Measurements from ENCODE around the gene NMT1.

NMT1 gene

GRCh38 chr17:45139533-45139920, 78.4 kb downstream of the NMT1 start:
- Mint-ChIP-seq H3K27ac (no peak overlapping the region), H3K4me3 (peak overlapping the region in 1 of 3 experiments; percentile 24), H3K36me3 (ENCODE audit: low read depth) (no peaks in the 10 kb centered on the region), H3K27me3 (ENCODE audit: low read depth) (no peaks in the 10 kb centered on the region), H3K9me3 (peaks cover 2% of the 10 kb centered on the region), H3K4me1 (peaks cover 11% of the 10 kb centered on the region)
- TF ChIP-seq CTCF (IDR thresholded peaks at IDR 0.05; ENCODE audit: unreplicated experiment in 3 of 3), result no peak

- Mint-ChIP-seq H3K4me3 (peak overlapping the region in 2 of 3 experiments; percentile 77 to 80), H3K9me3 (no peaks in the 10 kb centered on the region), H3K27me3 (ENCODE audit: low read depth) (no peaks in the 10 kb centered on the region), H3K4me1 (peaks cover 28% of the 10 kb centered on the region), H3K36me3 (ENCODE audit: low read depth) (no peaks in the 10 kb centered on the region), H3K27ac (peak overlapping the region; percentile 90 to 95 (median 93))
- TF ChIP-seq CTCF (IDR thresholded peaks at IDR 0.05; ENCODE audit: unreplicated experiment in 3 of 3), result no peak
These were observed 82.1 kb downstream of the NMT1 start for GRCh38 chr17:45143094-45143670.

- Mint-ChIP-seq H3K9me3 (no peaks in the 10 kb centered on the region), H3K4me3 (peak overlapping the region; percentile 61 to 80 (median 77)), H3K27me3 (ENCODE audit: low read depth) (no peaks in the 10 kb centered on the region), H3K36me3 (ENCODE audit: low read depth) (no peaks in the 10 kb centered on the region), H3K4me1 (peaks cover 28% of the 10 kb centered on the region), H3K27ac (peak overlapping the region; percentile 90 to 95 (median 93))
- TF ChIP-seq CTCF (IDR thresholded peaks at IDR 0.05; ENCODE audit: unreplicated experiment in 3 of 3), result no peak
These were observed 82.7 kb downstream of the NMT1 start for GRCh38 chr17:45143767-45144198.

GRCh38 chr17:45144199-45145034, 83.3 kb downstream of the NMT1 start:
- no peaks in the 10 kb centered on the region for H3K36me3 Mint-ChIP-seq (ENCODE audit: low read depth)
- peak overlapping the region; percentile 90 to 100 (median 95) for H3K27ac Mint-ChIP-seq
- no peaks in the 10 kb centered on the region for H3K9me3 Mint-ChIP-seq
- H3K4me1 Mint-ChIP-seq, result peaks cover 25% of the 10 kb centered on the region
- peak overlapping the region; percentile 61 to 80 (median 77) for H3K4me3 Mint-ChIP-seq
- no peaks in the 10 kb centered on the region for H3K27me3 Mint-ChIP-seq (ENCODE audit: low read depth)
- no peak for TF ChIP-seq CTCF (IDR thresholded peaks at IDR 0.05; ENCODE audit: unreplicated experiment in 3 of 3)

- TF ChIP-seq CTCF (IDR thresholded peaks at IDR 0.05; ENCODE audit: unreplicated experiment in 3 of 3), result no peak
- Mint-ChIP-seq H3K27ac (peak overlapping the region; percentile 81 to 100 (median 84)), H3K4me1 (peaks cover 23% of the 10 kb centered on the region), H3K4me3 (peak overlapping the region; percentile 31 to 70 (median 48)), H3K36me3 (ENCODE audit: low read depth) (peaks cover 3% of the 10 kb centered on the region), H3K27me3 (ENCODE audit: low read depth) (no peaks in the 10 kb centered on the region), H3K9me3 (no peaks in the 10 kb centered on the region)
These were observed 83.9 kb downstream of the NMT1 start for GRCh38 chr17:45145035-45145389.

All from nephron (organoid).